ENCODE results near the gene CUEDC1.

GRCh38 chr17:57869617-57870282 lies 85.5 kb downstream of the CUEDC1 start:
- TF ChIP-seq POLR2A (IDR thresholded peaks at IDR 0.05) (no peak), POLR2AphosphoS5 (IDR thresholded peaks at IDR 0.05) (no peak)
- TF ChIP-seq, protein P1, sequence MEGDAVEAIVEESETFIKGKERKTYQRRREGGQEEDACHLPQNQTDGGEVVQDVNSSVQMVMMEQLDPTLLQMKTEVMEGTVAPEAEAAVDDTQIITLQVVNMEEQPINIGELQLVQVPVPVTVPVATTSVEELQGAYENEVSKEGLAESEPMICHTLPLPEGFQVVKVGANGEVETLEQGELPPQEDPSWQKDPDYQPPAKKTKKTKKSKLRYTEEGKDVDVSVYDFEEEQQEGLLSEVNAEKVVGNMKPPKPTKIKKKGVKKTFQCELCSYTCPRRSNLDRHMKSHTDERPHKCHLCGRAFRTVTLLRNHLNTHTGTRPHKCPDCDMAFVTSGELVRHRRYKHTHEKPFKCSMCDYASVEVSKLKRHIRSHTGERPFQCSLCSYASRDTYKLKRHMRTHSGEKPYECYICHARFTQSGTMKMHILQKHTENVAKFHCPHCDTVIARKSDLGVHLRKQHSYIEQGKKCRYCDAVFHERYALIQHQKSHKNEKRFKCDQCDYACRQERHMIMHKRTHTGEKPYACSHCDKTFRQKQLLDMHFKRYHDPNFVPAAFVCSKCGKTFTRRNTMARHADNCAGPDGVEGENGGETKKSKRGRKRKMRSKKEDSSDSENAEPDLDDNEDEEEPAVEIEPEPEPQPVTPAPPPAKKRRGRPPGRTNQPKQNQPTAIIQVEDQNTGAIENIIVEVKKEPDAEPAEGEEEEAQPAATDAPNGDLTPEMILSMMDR (IDR thresholded peaks at IDR 0.05) = no peak

Data from transverse colon (tissue), 4 donors.